Loucy (cell line): ENCODE measurements around the gene ARID4A.

Source experiments
- H2AFZ ChIP-seq: fragments of 200-600 bp; sonication (generic); 2 replicates; pipeline ENCODE4 v1.6.0; 2016; ENCODE audit warnings: antibody characterized with exemption, mild to moderate bottlenecking, low read length, moderate library complexity
- H3F3A ChIP-seq: fragments of 200-600 bp; 2 replicates; pipeline ENCODE4 v1.6.0; 2016; ENCODE audit warnings: antibody characterized with exemption, low read depth, mild to moderate bottlenecking
- H3K27me3 ChIP-seq: fragments of 200-600 bp; sonication (generic); 2 replicates; pipeline ENCODE4 v1.6.1; 2014; ENCODE audit warnings: low read length, mild to moderate bottlenecking; ENCODE audit not compliant: insufficient read depth, poor library complexity, severe bottlenecking
- H3K36me3 ChIP-seq: fragments of 200-600 bp; sonication (generic); 2 replicates; pipeline ENCODE4 v1.6.1; 2016; ENCODE audit warnings: low read length; ENCODE audit not compliant: insufficient read depth
- H3K4me1 ChIP-seq: fragments of 200-600 bp; sonication (generic); 2 replicates; pipeline ENCODE4 v1.5.1; 2014; ENCODE audit warnings: low read length, mild to moderate bottlenecking; ENCODE audit not compliant: insufficient read depth, poor library complexity, severe bottlenecking
- H3K4me2 ChIP-seq: fragments of 200-600 bp; sonication (generic); 2 replicates; pipeline ENCODE4 v1.6.0; 2014; ENCODE audit warnings: antibody characterized with exemption, low read length, low read depth, mild to moderate bottlenecking; ENCODE audit not compliant: poor library complexity, severe bottlenecking
- H3K4me3 ChIP-seq: fragments of 200-600 bp; sonication (generic); 2 replicates; pipeline ENCODE4 v1.5.1; 2014; ENCODE audit warnings: low read length, mild to moderate bottlenecking, mixed read lengths; ENCODE audit not compliant: poor library complexity, severe bottlenecking
- H3K79me2 ChIP-seq: fragments of 200-600 bp; sonication (generic); 2 replicates; pipeline ENCODE4 v1.6.1; 2014; ENCODE audit warnings: low read length; ENCODE audit not compliant: insufficient read depth
- H3K9ac ChIP-seq: fragments of 200-600 bp; sonication (generic); 2 replicates; pipeline ENCODE4 v1.6.0; 2014; ENCODE audit warnings: mild to moderate bottlenecking, low read depth, low read length, moderate library complexity; ENCODE audit not compliant: poor library complexity, severe bottlenecking
- H3K9me2 ChIP-seq: fragments of 200-600 bp; sonication (generic); replicated peaks from 2 replicates; pipeline ENCODE4 v1.6.1; 2016; ENCODE audit warnings: low read depth, low read length, mixed read lengths
- H3K9me3 ChIP-seq: fragments of 200-600 bp; sonication (generic); 2 replicates; pipeline ENCODE4 v1.6.1; 2014; ENCODE audit warnings: mild to moderate bottlenecking, antibody characterized with exemption, low read length, low read depth; ENCODE audit not compliant: insufficient read depth
- H4K20me1 ChIP-seq: fragments of 200-600 bp; sonication (generic); 2 replicates; pipeline ENCODE4 v1.6.0; 2014; ENCODE audit warnings: antibody characterized with exemption, low read length, mild to moderate bottlenecking; ENCODE audit not compliant: insufficient read depth, poor library complexity, severe bottlenecking
- EZH2phosphoT487 ChIP-seq: fragments of 200-600 bp; IDR thresholded peaks from 2 replicates; pipeline ENCODE4 v1.6.1; 2018; ENCODE audit warnings: antibody characterized with exemption, mild to moderate bottlenecking, moderate library complexity, borderline replicate concordance
- TF ChIP-seq, protein P1 (sequence below): fragments of 200-600 bp; sonication (generic); conservative IDR thresholded peaks from 2 replicates; pipeline ENCODE4 v1.5.1; 2014; ENCODE audit warnings: mild to moderate bottlenecking, antibody characterized with exemption, low read length

ARID4A gene

DNA sequence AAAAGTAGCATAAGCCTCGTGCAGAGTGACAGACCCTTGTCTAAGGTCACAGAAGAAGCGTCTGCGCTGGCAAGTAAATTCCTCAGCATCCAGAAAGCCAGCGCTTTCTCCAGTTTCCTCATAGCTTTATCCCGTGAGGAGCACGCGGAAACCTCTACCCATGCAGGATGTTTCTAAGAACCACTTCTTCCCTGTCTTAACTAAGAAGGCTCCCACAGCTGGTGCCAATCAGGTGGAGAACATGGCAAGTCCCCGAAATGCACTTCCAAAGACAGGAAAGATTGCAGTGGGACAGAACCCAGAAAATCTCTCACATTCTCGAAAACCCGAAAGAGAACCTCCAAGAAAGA, 968 bp upstream of the ARID4A start:
- H3F3A ChIP-seq, result no peaks in the 10 kb centered on the region
- H3K9me3 ChIP-seq, result no peaks in the 10 kb centered on the region
- H3K9ac ChIP-seq, result peak overlapping the region; percentile 81
- no peaks in the 10 kb centered on the region for H3K27me3 ChIP-seq
- peaks cover 85% of the 10 kb centered on the region for H3K79me2 ChIP-seq
- H2AFZ ChIP-seq, result peak overlapping the region; percentile 22; the same call in 1 of the 2 replicates
- H4K20me1 ChIP-seq, result peaks cover 70% of the 10 kb centered on the region
- peak overlapping the region; percentile 96 for H3K4me2 ChIP-seq
- H3K36me3 ChIP-seq, result peaks cover 13% of the 10 kb centered on the region; the same call in 1 of the 2 replicates
- H3K4me1 ChIP-seq, result peaks cover 47% of the 10 kb centered on the region
- H3K9me2 ChIP-seq, result no peaks in the 10 kb centered on the region
- no peak for TF ChIP-seq EZH2phosphoT487
- peak overlapping the region; percentile 90 for H3K4me3 ChIP-seq

DNA sequence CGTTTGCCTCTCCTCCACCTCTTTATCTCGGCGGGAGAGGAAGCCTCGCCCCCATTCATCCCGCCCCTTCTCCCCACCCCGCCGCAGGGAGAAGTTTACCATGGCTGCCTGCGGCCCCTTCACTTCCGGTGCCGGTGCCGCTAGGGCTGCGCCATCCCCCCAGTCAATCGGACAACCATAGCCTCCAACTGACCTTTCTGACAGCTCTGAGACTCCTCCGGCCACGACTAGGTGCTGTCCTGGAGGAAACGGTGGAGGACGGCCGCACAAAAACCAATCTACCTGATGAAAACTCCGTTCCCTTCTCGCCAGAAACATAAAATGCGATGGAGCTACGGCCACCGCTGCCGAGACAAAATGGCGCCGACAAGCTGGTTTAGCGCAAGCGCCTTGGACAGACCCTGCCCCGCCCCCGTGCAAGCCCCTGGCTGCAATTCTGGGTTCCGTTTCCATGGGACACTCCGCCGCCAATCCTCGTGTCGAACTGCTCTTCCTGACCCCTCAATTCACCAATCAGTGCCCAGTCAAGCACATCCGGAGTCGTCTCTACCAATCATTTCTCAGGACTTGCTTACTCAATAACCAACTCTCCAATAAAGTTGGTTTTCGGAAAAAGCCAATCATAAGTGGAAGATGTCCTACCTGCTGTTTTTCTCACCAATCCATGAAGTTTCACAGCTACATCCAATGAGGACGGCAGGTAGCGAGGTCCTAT, 436 bp upstream of the ARID4A start:
- H3K9ac ChIP-seq, result peak overlapping the region; percentile 81
- no peaks in the 10 kb centered on the region for H3K27me3 ChIP-seq
- no peaks in the 10 kb centered on the region for H3K9me2 ChIP-seq
- no peaks in the 10 kb centered on the region for H3F3A ChIP-seq
- peaks cover 42% of the 10 kb centered on the region for H3K4me1 ChIP-seq
- peak overlapping the region; percentile 96 for H3K4me2 ChIP-seq
- no peak for TF ChIP-seq EZH2phosphoT487
- TF ChIP-seq, protein P1, sequence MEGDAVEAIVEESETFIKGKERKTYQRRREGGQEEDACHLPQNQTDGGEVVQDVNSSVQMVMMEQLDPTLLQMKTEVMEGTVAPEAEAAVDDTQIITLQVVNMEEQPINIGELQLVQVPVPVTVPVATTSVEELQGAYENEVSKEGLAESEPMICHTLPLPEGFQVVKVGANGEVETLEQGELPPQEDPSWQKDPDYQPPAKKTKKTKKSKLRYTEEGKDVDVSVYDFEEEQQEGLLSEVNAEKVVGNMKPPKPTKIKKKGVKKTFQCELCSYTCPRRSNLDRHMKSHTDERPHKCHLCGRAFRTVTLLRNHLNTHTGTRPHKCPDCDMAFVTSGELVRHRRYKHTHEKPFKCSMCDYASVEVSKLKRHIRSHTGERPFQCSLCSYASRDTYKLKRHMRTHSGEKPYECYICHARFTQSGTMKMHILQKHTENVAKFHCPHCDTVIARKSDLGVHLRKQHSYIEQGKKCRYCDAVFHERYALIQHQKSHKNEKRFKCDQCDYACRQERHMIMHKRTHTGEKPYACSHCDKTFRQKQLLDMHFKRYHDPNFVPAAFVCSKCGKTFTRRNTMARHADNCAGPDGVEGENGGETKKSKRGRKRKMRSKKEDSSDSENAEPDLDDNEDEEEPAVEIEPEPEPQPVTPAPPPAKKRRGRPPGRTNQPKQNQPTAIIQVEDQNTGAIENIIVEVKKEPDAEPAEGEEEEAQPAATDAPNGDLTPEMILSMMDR, result no peak
- H3K79me2 ChIP-seq, result peaks cover 83% of the 10 kb centered on the region
- no peaks in the 10 kb centered on the region for H3K9me3 ChIP-seq
- peaks cover 9% of the 10 kb centered on the region; the same call in 1 of the 2 replicates for H3K36me3 ChIP-seq
- H2AFZ ChIP-seq, result peak overlapping the region; percentile 81
- H4K20me1 ChIP-seq, result peaks cover 64% of the 10 kb centered on the region
- peak overlapping the region; percentile 90 for H3K4me3 ChIP-seq

DNA sequence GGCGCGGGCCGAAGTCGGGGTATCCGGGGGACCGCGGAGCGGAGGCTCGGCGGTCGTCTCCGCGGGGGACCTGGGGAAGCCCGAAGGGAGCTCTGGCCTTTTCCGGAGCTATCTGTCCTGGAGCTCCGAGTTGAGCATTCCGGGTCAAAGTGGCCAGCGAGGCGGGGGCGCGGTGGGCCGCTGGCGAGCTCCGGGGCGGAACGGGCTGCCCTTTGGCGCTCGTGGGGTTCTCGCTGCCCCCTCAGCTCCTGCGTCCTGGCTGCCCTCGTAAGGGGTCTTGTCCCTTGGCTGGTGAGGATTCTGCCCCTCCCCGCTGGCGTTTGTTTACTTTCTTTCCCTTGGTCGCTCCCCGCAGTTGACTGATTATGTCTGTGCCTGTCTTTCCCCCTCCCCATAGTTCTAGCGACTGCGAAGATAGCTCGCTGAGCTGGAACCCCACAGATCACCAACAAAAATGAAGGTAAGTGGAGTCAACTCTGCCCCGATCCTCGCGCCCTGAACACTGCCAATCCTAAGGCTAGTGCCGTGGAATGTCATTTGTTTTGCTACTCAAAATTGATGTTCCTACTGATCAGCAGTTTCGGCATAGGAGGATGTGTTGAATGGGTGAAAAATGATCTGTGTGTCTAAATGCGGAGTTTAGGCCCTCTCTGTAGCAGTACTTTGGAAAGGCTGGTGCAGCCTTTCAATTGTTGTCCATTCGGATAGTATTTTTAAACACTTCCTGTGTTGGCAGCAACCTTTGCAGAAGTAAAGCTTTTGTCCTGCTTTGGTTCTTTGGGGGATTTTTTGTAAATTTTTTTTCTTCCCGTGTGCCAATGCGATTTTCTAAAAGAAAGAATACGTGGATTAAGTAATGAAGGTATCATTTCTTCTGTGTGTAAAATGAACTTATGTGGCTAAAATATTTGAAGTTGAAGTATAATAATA, 1.3 kb downstream of the ARID4A start:
- no peaks in the 10 kb centered on the region for H3K27me3 ChIP-seq
- no peaks in the 10 kb centered on the region for H3K9me2 ChIP-seq
- H4K20me1 ChIP-seq, result peaks cover 51% of the 10 kb centered on the region
- H3F3A ChIP-seq, result no peaks in the 10 kb centered on the region
- peaks cover 18% of the 10 kb centered on the region; the same call in 1 of the 2 replicates for H3K36me3 ChIP-seq
- H3K9me3 ChIP-seq, result no peaks in the 10 kb centered on the region
- peak overlapping the region; percentile 57; the same call in 1 of the 2 replicates for H2AFZ ChIP-seq
- H3K4me2 ChIP-seq, result peak overlapping the region; percentile 72
- TF ChIP-seq, protein P1, result no peak
- no peak for TF ChIP-seq EZH2phosphoT487
- H3K4me1 ChIP-seq, result peaks cover 29% of the 10 kb centered on the region
- H3K4me3 ChIP-seq, result peak overlapping the region; percentile 90
- H3K79me2 ChIP-seq, result peaks cover 80% of the 10 kb centered on the region
- peak overlapping the region; percentile 75 for H3K9ac ChIP-seq
